ENCODE measurements around the gene PTPN7.

- TF ChIP-seq CTCF (conservative IDR thresholded peaks at IDR 0.05; ENCODE audit: low read depth, low read length), result no peak
- TF ChIP-seq EZH2 (IDR thresholded peaks at IDR 0.05; ENCODE audit: borderline replicate concordance, low read depth, low read length, poor library complexity, severe bottlenecking), result no peak
Observed at GRCh38 chr1:202150602-202151001, 9.8 kb downstream of the PTPN7 start.
